Measurements from ENCODE around the gene BEX4.
"Not testable (repeated sequence)": the region's sequence is repeated elsewhere in the genome, so short reads cannot be mapped to it uniquely, and the experiment has no call there.

BEX4 gene

GRCh38 chrX:103214870-103215424 is at the start of gene BEX4:
TSS of gene BEX4 (plus strand) at chrX:103215108. CDS start at chrX:103216154, 1,046 bp downstream.
- TF ChIP-seq CTCF (IDR thresholded peaks at IDR 0.05; ENCODE audit: low read depth, low read length, missing control alignments), result no peak
- DNase-seq (ENCODE audit: low read depth), result peak; percentile 28
- in situ Hi-C loops (cut with HindIII; ENCODE audit: low sequenced_read_pairs), result no loop called here
- H3K4me3 ChIP-seq (ENCODE audit: low read depth, low read length), result peak within 1 kb of the TSS; percentile 71

- in situ Hi-C loops (cut with HindIII; ENCODE audit: low sequenced_read_pairs), result no loop called here
- no peak for DNase-seq (ENCODE audit: low read depth)
- no peak for TF ChIP-seq CTCF (IDR thresholded peaks at IDR 0.05; ENCODE audit: low read depth, low read length, missing control alignments)
- no peak overlapping the region for H3K4me3 ChIP-seq (ENCODE audit: low read depth, low read length)
Observed at GRCh38 chrX:103170216-103170615, 44.7 kb upstream of the BEX4 start.

- no peak overlapping the region for H3K4me3 ChIP-seq (ENCODE audit: low read depth, low read length)
- no peak for TF ChIP-seq CTCF (IDR thresholded peaks at IDR 0.05; ENCODE audit: low read depth, low read length, missing control alignments)
- in situ Hi-C loops (cut with HindIII; ENCODE audit: low sequenced_read_pairs), result no loop called here
- DNase-seq (ENCODE audit: low read depth), result no peak
Observed at GRCh38 chrX:103171353-103171752, 43.6 kb upstream of the BEX4 start.

GRCh38 chrX:103175256-103175655 is 39.7 kb upstream of the BEX4 start:
- in situ Hi-C loops (cut with HindIII; ENCODE audit: low sequenced_read_pairs); H3K4me3 ChIP-seq (ENCODE audit: low read depth, low read length); DNase-seq (ENCODE audit: low read depth): not testable (repeated sequence)

- in situ Hi-C loops (cut with HindIII; ENCODE audit: low sequenced_read_pairs), result no loop called here
- peak; percentile 71 for TF ChIP-seq CTCF (IDR thresholded peaks at IDR 0.05; ENCODE audit: low read depth, low read length, missing control alignments)
- peak; percentile 24 for DNase-seq (ENCODE audit: low read depth)
- peak overlapping the region; percentile 14 for H3K4me3 ChIP-seq (ENCODE audit: low read depth, low read length)
Observed at GRCh38 chrX:103175944-103176753, 38.8 kb upstream of the BEX4 start.

- H3K4me3 ChIP-seq (ENCODE audit: low read depth, low read length), result no peak overlapping the region
- no peak for TF ChIP-seq CTCF (IDR thresholded peaks at IDR 0.05; ENCODE audit: low read depth, low read length, missing control alignments)
- DNase-seq (ENCODE audit: low read depth), result no peak
- in situ Hi-C loops (cut with HindIII; ENCODE audit: low sequenced_read_pairs), result no loop called here
Observed at GRCh38 chrX:103177556-103177955, 37.4 kb upstream of the BEX4 start.

GRCh38 chrX:103183912-103184311 is 31.0 kb upstream of the BEX4 start:
- TF ChIP-seq CTCF (IDR thresholded peaks at IDR 0.05; ENCODE audit: low read depth, low read length, missing control alignments), result no peak
- no peak overlapping the region for H3K4me3 ChIP-seq (ENCODE audit: low read depth, low read length)
- no peak for DNase-seq (ENCODE audit: low read depth)
- in situ Hi-C loops (cut with HindIII; ENCODE audit: low sequenced_read_pairs), result no loop called here
